Mesenchymal stem cell (in vitro differentiated cells and primary cell): ENCODE results near the gene RAB26.

Experiments used
- DNase-seq: peaks from one replicate; pipeline ENCODE4 v3.0.0-alpha.2; 2013
- H2AFZ ChIP-seq: one replicate; pipeline ENCODE4 v1.6.1; 2013; ENCODE audit warnings: low read depth, mild to moderate bottlenecking, control low read depth, inconsistent platforms, low read length, moderate library complexity
- H2AK5ac ChIP-seq: 2 replicates; pipeline ENCODE4 v1.6.1; 2013; ENCODE audit warnings: low read length, moderate library complexity, mild to moderate bottlenecking, inconsistent platforms; ENCODE audit not compliant: severe bottlenecking
- H2BK120ac ChIP-seq: one replicate; pipeline ENCODE4 v1.6.1; 2013; ENCODE audit warnings: low read depth, mild to moderate bottlenecking, inconsistent platforms, low read length, moderate library complexity
- H2BK12ac ChIP-seq, 2 experiments: one replicate each; pipeline ENCODE4 v1.6.1; 2013; ENCODE audit warnings: inconsistent platforms in 2 of 2, low read length in 2 of 2, mild to moderate bottlenecking in 2 of 2, moderate library complexity in 2 of 2, control low read depth in 1 of 2
- H2BK15ac ChIP-seq: one replicate; pipeline ENCODE4 v1.6.1; 2013; ENCODE audit warnings: mild to moderate bottlenecking, low read depth, inconsistent platforms; ENCODE audit not compliant: poor library complexity, severe bottlenecking
- H2BK5ac ChIP-seq: 2 replicates; pipeline ENCODE4 v1.6.1; 2013; ENCODE audit warnings: low read depth, mild to moderate bottlenecking, low read length, control low read depth, inconsistent platforms; ENCODE audit not compliant: poor library complexity, severe bottlenecking
- H3K14ac ChIP-seq, 2 experiments: one replicate each; pipeline ENCODE4 v1.6.1; 2013; ENCODE audit warnings: inconsistent platforms in 2 of 2, low read length in 2 of 2, control low read depth in 1 of 2, mild to moderate bottlenecking in 1 of 2, moderate library complexity in 1 of 2
- H3K18ac ChIP-seq, 2 experiments: one replicate each; pipeline ENCODE4 v1.6.1; 2013; ENCODE audit warnings: inconsistent platforms in 2 of 2, low read length in 2 of 2, control low read depth in 1 of 2, low read depth in 1 of 2, mild to moderate bottlenecking in 1 of 2
- H3K23ac ChIP-seq, 2 experiments: one replicate each; pipeline ENCODE4 v1.6.1; 2013; ENCODE audit warnings: inconsistent platforms in 2 of 2, low read length in 2 of 2, mild to moderate bottlenecking in 2 of 2, moderate library complexity in 2 of 2, control low read depth in 1 of 2
- H3K27ac ChIP-seq: 2 replicates; pipeline ENCODE4 v1.5.1; 2013; ENCODE audit warnings: mild to moderate bottlenecking, moderate library complexity, low read length, control low read depth, inconsistent platforms; ENCODE audit not compliant: poor library complexity, severe bottlenecking
- H3K27me3 ChIP-seq, 2 experiments: 2 replicates each; pipeline versions ENCODE4 v1.6.1 to v1.7.0; 2013; ENCODE audit warnings: low read length in 2 of 2, mild to moderate bottlenecking in 2 of 2, moderate library complexity in 2 of 2, control low read depth in 1 of 2, inconsistent platforms in 1 of 2; ENCODE audit not compliant: control insufficient read depth in 1 of 2, insufficient read depth in 1 of 2
- H3K36me3 ChIP-seq, 2 experiments: 2 replicates each; pipeline versions ENCODE4 v1.6.1 to v1.7.0; 2013; ENCODE audit warnings: low read length in 2 of 2, control low read depth in 1 of 2, inconsistent platforms in 1 of 2, low read depth in 1 of 2, mild to moderate bottlenecking in 1 of 2; ENCODE audit not compliant: insufficient read depth in 2 of 2, control insufficient read depth in 1 of 2
- H3K4ac ChIP-seq, 2 experiments: one replicate each; pipeline ENCODE4 v1.6.1; 2013; ENCODE audit warnings: inconsistent platforms in 2 of 2, low read length in 2 of 2, mild to moderate bottlenecking in 2 of 2, moderate library complexity in 2 of 2, control low read depth in 1 of 2, low read depth in 1 of 2
- H3K4me1 ChIP-seq: 2 replicates; pipeline ENCODE4 v1.6.1; 2013; ENCODE audit warnings: low read depth, low read length, control low read depth; ENCODE audit not compliant: control insufficient read depth, insufficient read depth
- H3K4me2 ChIP-seq: 2 replicates; pipeline ENCODE4 v1.6.1; 2013; ENCODE audit warnings: low read length, mild to moderate bottlenecking, inconsistent platforms; ENCODE audit not compliant: poor library complexity, severe bottlenecking
- H3K4me3 ChIP-seq, 2 experiments: 2 replicates each; pipeline versions ENCODE4 v1.5.1 to v1.7.0; 2013; ENCODE audit warnings: low read length in 2 of 2, mild to moderate bottlenecking in 2 of 2, control low read depth in 1 of 2, low read depth in 1 of 2; ENCODE audit not compliant: insufficient read depth in 1 of 2
- H3K79me1 ChIP-seq: replicated peaks from 2 replicates; pipeline ENCODE4 v1.6.1; 2013; ENCODE audit warnings: mild to moderate bottlenecking, control low read depth, low read length, inconsistent platforms; ENCODE audit not compliant: poor library complexity, severe bottlenecking
- H3K9ac ChIP-seq: 2 replicates; pipeline ENCODE4 v1.7.0; 2013; ENCODE audit warnings: mild to moderate bottlenecking, low read length, moderate library complexity
- H3K9me3 ChIP-seq: 2 replicates; pipeline ENCODE4 v1.7.0; 2013; ENCODE audit warnings: mild to moderate bottlenecking, low read length; ENCODE audit not compliant: control insufficient read depth
- H4K8ac ChIP-seq: one replicate; pipeline ENCODE4 v1.6.1; 2013; ENCODE audit warnings: inconsistent platforms, mild to moderate bottlenecking, low read length, moderate library complexity
- H4K91ac ChIP-seq: one replicate; pipeline ENCODE4 v1.6.1; 2013; ENCODE audit warnings: mild to moderate bottlenecking, low read length, inconsistent platforms
- WGBS: methylation state at CpG from one replicate; pipeline ENCODE4 v1.1.7; 2013; ENCODE audit warnings: mixed read lengths; 5-methylcytosine and 5-hydroxymethylcytosine counted together

The RAB26 gene

GRCh38 chr16:2149630-2150417 is 1.4 kb downstream of the RAB26 start:
- no peak for DNase-seq
- peaks cover 60% of the 10 kb centered on the region for H3K4me1 ChIP-seq
- peak overlapping the region in 1 of 2 experiments; percentile 38 for H3K18ac ChIP-seq

GRCh38 chr16:2150418-2151187 is 2.2 kb downstream of the RAB26 start:
- H3K18ac ChIP-seq, result no peak overlapping the region
- no peaks in the 10 kb centered on the region for H3K27me3 ChIP-seq
- 13% methylated on average over 13 of the region's 18 CpGs for WGBS
- H3K14ac ChIP-seq, result no peak overlapping the region
- H3K9ac ChIP-seq, result peak overlapping the region; percentile 95
- H4K91ac ChIP-seq, result no peak overlapping the region
- no peak overlapping the region for H2AK5ac ChIP-seq
- H3K4me2 ChIP-seq, result no peak overlapping the region
- no peaks in the 10 kb centered on the region for H3K9me3 ChIP-seq
- peak; percentile 31 for DNase-seq
- H3K79me1 ChIP-seq, result peaks cover 2% of the 10 kb centered on the region
- peak overlapping the region; percentile 32 for H4K8ac ChIP-seq
- H3K4me3 ChIP-seq, result peak overlapping the region in 1 of 2 experiments; percentile 44
- no peak overlapping the region for H2AFZ ChIP-seq
- H2BK5ac ChIP-seq, result no peak overlapping the region
- peak overlapping the region in 1 of 2 experiments; percentile 24 for H2BK12ac ChIP-seq
- H3K36me3 ChIP-seq, result peaks cover 24 to 40% of the 10 kb centered on the region in 2 experiments
- H2BK15ac ChIP-seq, result no peak overlapping the region
- no peak overlapping the region for H2BK120ac ChIP-seq
- peak overlapping the region; percentile 5 for H3K27ac ChIP-seq
- peaks cover 60% of the 10 kb centered on the region for H3K4me1 ChIP-seq
- H3K23ac ChIP-seq, result no peak overlapping the region
- no peak overlapping the region for H3K4ac ChIP-seq

More at GRCh38 chr16:2149630-2150417, 1.4 kb downstream of the RAB26 start:
- Histone ChIP-seq H4K8ac (peak overlapping the region; percentile 92), H2AFZ (no peak overlapping the region), H3K27ac (no peak overlapping the region), H3K9me3 (no peaks in the 10 kb centered on the region), H3K4me2 (peak overlapping the region; percentile 52), H3K27me3 (no peaks in the 10 kb centered on the region), H2BK15ac (no peak overlapping the region), H2BK5ac (no peak overlapping the region), H3K36me3 (peaks cover 24 to 41% of the 10 kb centered on the region in 2 experiments), H2BK120ac (no peak overlapping the region), H2AK5ac (peak overlapping the region; percentile 45), H3K79me1 (peaks cover 2% of the 10 kb centered on the region), H3K9ac (peak overlapping the region; percentile 95), H3K4ac (peak overlapping the region in 1 of 2 experiments; percentile 78), H3K23ac (peak overlapping the region in 1 of 2 experiments; percentile 11), H2BK12ac (peak overlapping the region; percentile 24 to 28), H4K91ac (peak overlapping the region; percentile 78), H3K4me3 (peak overlapping the region in 1 of 2 experiments; percentile 65), H3K14ac (peak overlapping the region in 1 of 2 experiments; percentile 13)
- WGBS, result 25% methylated on average over 21 of the region's 24 CpGs

GRCh38 chr16:2151188-2152091 is 3.0 kb downstream of the RAB26 start:
- H3K27me3 ChIP-seq, result no peaks in the 10 kb centered on the region
- DNase-seq, result no peak
- H2AK5ac ChIP-seq, result no peak overlapping the region
- no peak overlapping the region for H3K4ac ChIP-seq
- no peak overlapping the region for H2BK12ac ChIP-seq
- H4K91ac ChIP-seq, result no peak overlapping the region
- H3K9ac ChIP-seq, result peak overlapping the region; percentile 95
- H3K4me2 ChIP-seq, result peak overlapping the region; percentile 3
- peaks cover 2% of the 10 kb centered on the region for H3K79me1 ChIP-seq
- H2BK120ac ChIP-seq, result no peak overlapping the region
- no peak overlapping the region for H2AFZ ChIP-seq
- no peak overlapping the region for H4K8ac ChIP-seq
- peak overlapping the region; percentile 13 for H2BK15ac ChIP-seq
- H3K18ac ChIP-seq, result peak overlapping the region in 1 of 2 experiments; percentile 21
- peaks cover 24 to 40% of the 10 kb centered on the region in 2 experiments for H3K36me3 ChIP-seq
- no peak overlapping the region for H3K14ac ChIP-seq
- WGBS, result 64% methylated on average over 12 of the region's 13 CpGs
- peak overlapping the region in 1 of 2 experiments; percentile 44 for H3K4me3 ChIP-seq
- no peaks in the 10 kb centered on the region for H3K9me3 ChIP-seq
- H3K27ac ChIP-seq, result peak overlapping the region; percentile 11
- no peak overlapping the region for H2BK5ac ChIP-seq
- peaks cover 60% of the 10 kb centered on the region for H3K4me1 ChIP-seq
- peak overlapping the region in 1 of 2 experiments; percentile 53 for H3K23ac ChIP-seq
